ENCODE data around the gene EHHADH.
A peak's percentile ranks its signal among the peaks of the same experiment; 100 is the strongest.

The EHHADH gene

GRCh38 chr3:185210621-185211142 is 43.2 kb downstream of the EHHADH start:
- DNase-seq (ENCODE audit: low read depth): no peak
- TF ChIP-seq CTCF (IDR thresholded peaks at IDR 0.05; ENCODE audit: insufficient read depth, low read depth, low read length, missing control alignments): no peak

GRCh38 chr3:185208823-185209222 is 45.0 kb downstream of the EHHADH start:
- H3K4me3 ChIP-seq (ENCODE audit: low read depth, low read length): no peak overlapping the region
- TF ChIP-seq CTCF (IDR thresholded peaks at IDR 0.05; ENCODE audit: insufficient read depth, low read depth, low read length, missing control alignments): no peak
- DNase-seq (ENCODE audit: low read depth): no peak

More at GRCh38 chr3:185210621-185211142, 43.2 kb downstream of the EHHADH start:
- no peak overlapping the region for H3K4me3 ChIP-seq (ENCODE audit: low read depth, low read length)

GRCh38 chr3:185207931-185208746 is 45.7 kb downstream of the EHHADH start:
- H3K4me3 ChIP-seq (ENCODE audit: low read depth, low read length): no peak overlapping the region
- TF ChIP-seq CTCF (IDR thresholded peaks at IDR 0.05; ENCODE audit: insufficient read depth, low read depth, low read length, missing control alignments): no peak
- DNase-seq (ENCODE audit: low read depth): peak; percentile 95

- H3K4me3 ChIP-seq (ENCODE audit: low read depth, low read length): no peak overlapping the region
- DNase-seq (ENCODE audit: low read depth): no peak
- TF ChIP-seq CTCF (IDR thresholded peaks at IDR 0.05; ENCODE audit: insufficient read depth, low read depth, low read length, missing control alignments): no peak
These were observed 46.4 kb downstream of the EHHADH start for GRCh38 chr3:185207481-185207880.

GRCh38 chr3:185205865-185206264 is 48.0 kb downstream of the EHHADH start:
- H3K4me3 ChIP-seq (ENCODE audit: low read depth, low read length): no peak overlapping the region
- TF ChIP-seq CTCF (IDR thresholded peaks at IDR 0.05; ENCODE audit: insufficient read depth, low read depth, low read length, missing control alignments): no peak
- peak; percentile 17 for DNase-seq (ENCODE audit: low read depth)

- DNase-seq (ENCODE audit: low read depth): no peak
- no peak for TF ChIP-seq CTCF (IDR thresholded peaks at IDR 0.05; ENCODE audit: insufficient read depth, low read depth, low read length, missing control alignments)
- H3K4me3 ChIP-seq (ENCODE audit: low read depth, low read length): no peak overlapping the region
These were observed 49.0 kb downstream of the EHHADH start for GRCh38 chr3:185204894-185205293.

Data from GM12865 (cell line).